A673 (cell line): Measurements from ENCODE around the gene BDNF.

ENCODE experiments used
- EZH2 ChIP-seq: fragments of 200-600 bp; sonication (generic); IDR thresholded peaks from 2 replicates; pipeline ENCODE4 v1.6.1; 2017; ENCODE audit warnings: borderline replicate concordance, low read depth, mild to moderate bottlenecking, mixed read lengths, antibody characterized with exemption, low read length; ENCODE audit not compliant: poor library complexity, severe bottlenecking
- TF ChIP-seq, protein P1 (sequence below): fragments of 300-800, 200-600 bp; sonication (generic); conservative IDR thresholded peaks from 2 replicates; pipeline ENCODE4 v1.5.1; 2017; ENCODE audit warnings: low read depth, mild to moderate bottlenecking, antibody characterized with exemption, low read length, moderate library complexity, mixed read lengths

DNA sequence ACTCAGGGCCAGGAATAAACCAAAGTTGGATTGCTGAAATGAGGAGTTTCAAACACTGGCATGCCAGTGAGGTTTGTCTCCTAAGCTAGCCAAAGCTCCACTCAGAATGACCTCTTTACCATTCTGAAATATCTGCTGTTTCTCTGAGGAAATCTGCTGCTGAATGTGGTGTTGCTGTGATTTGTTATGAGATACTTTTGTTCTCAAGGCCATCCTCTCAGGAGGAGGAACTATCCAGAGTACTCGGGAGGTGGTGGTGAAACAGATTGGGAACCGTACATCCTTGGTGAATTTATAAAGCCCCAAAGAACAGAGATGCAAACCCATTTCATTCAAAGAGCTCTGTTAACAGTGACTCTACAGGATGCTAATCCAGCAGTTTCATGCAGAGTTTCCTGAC is 50.5 kb downstream of the BDNF start:
- TF ChIP-seq, protein P1, sequence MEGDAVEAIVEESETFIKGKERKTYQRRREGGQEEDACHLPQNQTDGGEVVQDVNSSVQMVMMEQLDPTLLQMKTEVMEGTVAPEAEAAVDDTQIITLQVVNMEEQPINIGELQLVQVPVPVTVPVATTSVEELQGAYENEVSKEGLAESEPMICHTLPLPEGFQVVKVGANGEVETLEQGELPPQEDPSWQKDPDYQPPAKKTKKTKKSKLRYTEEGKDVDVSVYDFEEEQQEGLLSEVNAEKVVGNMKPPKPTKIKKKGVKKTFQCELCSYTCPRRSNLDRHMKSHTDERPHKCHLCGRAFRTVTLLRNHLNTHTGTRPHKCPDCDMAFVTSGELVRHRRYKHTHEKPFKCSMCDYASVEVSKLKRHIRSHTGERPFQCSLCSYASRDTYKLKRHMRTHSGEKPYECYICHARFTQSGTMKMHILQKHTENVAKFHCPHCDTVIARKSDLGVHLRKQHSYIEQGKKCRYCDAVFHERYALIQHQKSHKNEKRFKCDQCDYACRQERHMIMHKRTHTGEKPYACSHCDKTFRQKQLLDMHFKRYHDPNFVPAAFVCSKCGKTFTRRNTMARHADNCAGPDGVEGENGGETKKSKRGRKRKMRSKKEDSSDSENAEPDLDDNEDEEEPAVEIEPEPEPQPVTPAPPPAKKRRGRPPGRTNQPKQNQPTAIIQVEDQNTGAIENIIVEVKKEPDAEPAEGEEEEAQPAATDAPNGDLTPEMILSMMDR, result no peak
- TF ChIP-seq EZH2, result no peak
